ENCODE results near the gene TSHZ2.

DNA sequence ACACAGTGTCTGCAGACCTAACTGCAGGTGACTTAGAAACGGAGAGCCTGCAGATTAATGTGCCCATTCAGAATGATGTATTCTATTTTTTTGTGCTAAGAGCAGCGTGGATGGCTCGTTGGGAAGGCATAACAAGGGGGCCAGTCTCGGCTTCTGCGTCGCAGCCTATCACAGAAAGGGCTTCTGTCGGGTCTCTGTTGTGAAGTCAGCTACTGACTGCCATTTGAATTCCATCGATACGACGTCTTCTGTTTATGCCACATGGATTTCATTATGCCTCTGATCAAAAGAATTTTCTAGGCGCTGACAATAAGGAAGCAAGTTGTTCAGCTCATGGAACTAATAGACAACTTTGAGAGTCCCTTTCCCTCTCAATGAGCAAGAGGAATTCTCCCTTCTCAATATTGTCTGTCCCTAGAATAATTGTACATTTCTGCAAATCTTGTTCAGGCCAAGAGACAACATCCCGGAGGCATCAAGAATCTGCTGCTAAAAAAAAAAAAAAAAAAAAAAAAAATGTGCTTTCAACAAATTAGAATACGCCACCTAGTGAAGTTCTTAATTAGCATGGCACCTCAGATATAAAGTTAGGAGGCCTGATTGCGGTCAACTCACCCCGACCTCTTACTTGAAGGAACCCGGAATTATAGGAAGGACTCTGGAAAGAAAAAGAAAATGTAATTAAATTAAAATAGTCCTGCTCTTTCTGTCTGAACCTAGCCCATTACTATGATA lies 223.9 kb downstream of the TSHZ2 start:
- TF ChIP-seq, protein P1, sequence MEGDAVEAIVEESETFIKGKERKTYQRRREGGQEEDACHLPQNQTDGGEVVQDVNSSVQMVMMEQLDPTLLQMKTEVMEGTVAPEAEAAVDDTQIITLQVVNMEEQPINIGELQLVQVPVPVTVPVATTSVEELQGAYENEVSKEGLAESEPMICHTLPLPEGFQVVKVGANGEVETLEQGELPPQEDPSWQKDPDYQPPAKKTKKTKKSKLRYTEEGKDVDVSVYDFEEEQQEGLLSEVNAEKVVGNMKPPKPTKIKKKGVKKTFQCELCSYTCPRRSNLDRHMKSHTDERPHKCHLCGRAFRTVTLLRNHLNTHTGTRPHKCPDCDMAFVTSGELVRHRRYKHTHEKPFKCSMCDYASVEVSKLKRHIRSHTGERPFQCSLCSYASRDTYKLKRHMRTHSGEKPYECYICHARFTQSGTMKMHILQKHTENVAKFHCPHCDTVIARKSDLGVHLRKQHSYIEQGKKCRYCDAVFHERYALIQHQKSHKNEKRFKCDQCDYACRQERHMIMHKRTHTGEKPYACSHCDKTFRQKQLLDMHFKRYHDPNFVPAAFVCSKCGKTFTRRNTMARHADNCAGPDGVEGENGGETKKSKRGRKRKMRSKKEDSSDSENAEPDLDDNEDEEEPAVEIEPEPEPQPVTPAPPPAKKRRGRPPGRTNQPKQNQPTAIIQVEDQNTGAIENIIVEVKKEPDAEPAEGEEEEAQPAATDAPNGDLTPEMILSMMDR (IDR thresholded peaks at IDR 0.05), result no peak
- TF ChIP-seq POLR2A (IDR thresholded peaks at IDR 0.05), result no peak

Measured in breast epithelium (tissue), 3 donors.